ENCODE data around the gene ZC3H7A.

- TF ChIP-seq CTCF (IDR thresholded peaks at IDR 0.05) (no peak), POLR2A (IDR thresholded peaks at IDR 0.05) (no peak)
Measured at GRCh38 chr16:11762431-11762830, 34.6 kb downstream of the ZC3H7A start.
